ENCODE measurements around the gene EMD.

Gene EMD

DNA sequence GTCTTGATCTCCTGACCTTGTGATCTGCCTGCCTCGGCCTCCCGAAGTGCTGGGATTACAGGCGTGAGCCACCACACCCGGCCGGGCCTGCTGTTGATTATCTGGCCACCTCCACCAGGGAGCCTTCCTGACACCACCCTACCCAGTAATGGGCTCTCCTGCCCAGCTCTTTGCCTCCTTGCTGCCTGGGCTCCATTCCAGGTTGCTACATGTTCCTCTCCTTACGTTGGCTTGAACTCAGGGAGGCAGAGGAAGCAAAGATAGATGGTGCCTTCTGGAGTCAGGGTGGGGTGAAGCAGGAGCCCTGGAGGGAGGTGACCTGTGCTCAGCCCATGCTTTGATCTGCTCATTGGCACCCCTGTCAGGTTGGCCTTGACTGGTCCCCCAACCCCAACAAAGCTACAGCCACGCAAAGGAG lies 31.0 kb upstream of the EMD start:
- H3K36me3 ChIP-seq (ENCODE audit: control insufficient read depth, insufficient read depth, low read length) = peaks cover 11% of the 10 kb centered on the region
- no peak overlapping the region for H3K4me3 ChIP-seq (replicated peaks; ENCODE audit: low read depth, low read length)
- no peaks in the 10 kb centered on the region for H3K27me3 ChIP-seq (replicated peaks; ENCODE audit: control insufficient read depth, insufficient read depth, low read length)
- TF ChIP-seq CTCF (IDR thresholded peaks at IDR 0.05; ENCODE audit: insufficient read depth, low read length, poor library complexity, severe bottlenecking) = no peak
- peak; percentile 9 for DNase-seq (ENCODE audit: extremely low read depth, insufficient read length)

GRCh38 chrX:154348646-154349358 lies 30.3 kb upstream of the EMD start:
- no peak for TF ChIP-seq CTCF (IDR thresholded peaks at IDR 0.05; ENCODE audit: insufficient read depth, low read length, poor library complexity, severe bottlenecking)
- H3K36me3 ChIP-seq (ENCODE audit: control insufficient read depth, insufficient read depth, low read length) = peaks cover 15% of the 10 kb centered on the region
- H3K4me3 ChIP-seq (replicated peaks; ENCODE audit: low read depth, low read length) = no peak overlapping the region
- H3K27me3 ChIP-seq (replicated peaks; ENCODE audit: control insufficient read depth, insufficient read depth, low read length) = no peaks in the 10 kb centered on the region
- peak; percentile 12 for DNase-seq (ENCODE audit: extremely low read depth, insufficient read length)

DNA sequence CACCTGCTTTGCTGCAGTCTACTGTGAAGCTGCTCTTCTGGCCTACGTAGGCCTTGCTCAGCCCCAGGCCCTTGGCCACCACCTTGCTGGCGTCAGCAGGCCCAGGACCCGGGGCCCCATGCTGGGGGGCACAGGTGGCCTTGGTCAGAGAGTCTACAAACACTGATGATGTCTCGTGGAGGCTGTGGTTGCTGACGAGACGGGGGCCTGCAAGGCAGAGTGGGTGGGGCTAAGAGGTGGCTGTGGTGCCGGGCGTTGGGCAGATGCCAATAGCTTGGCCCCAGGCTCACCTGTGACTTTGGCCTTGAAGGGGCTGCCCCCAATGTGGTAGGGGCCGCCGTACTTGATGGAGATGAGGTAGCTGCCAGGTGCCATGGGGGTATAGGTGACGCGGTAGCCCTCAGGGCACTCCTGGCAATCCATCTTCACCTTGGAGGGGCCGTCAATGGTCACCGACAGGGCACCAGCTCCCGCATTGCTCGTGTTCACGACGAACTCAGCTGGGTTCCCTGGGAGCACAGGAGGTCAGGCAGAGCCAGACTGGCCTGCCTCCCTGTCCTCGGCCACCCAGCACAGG lies 29.6 kb upstream of the EMD start:
- Histone ChIP-seq H3K27me3 (replicated peaks; ENCODE audit: control insufficient read depth, insufficient read depth, low read length) (no peaks in the 10 kb centered on the region), H3K36me3 (ENCODE audit: control insufficient read depth, insufficient read depth, low read length) (peaks cover 16% of the 10 kb centered on the region), H3K4me3 (replicated peaks; ENCODE audit: low read depth, low read length) (no peak overlapping the region)
- DNase-seq (ENCODE audit: extremely low read depth, insufficient read length) = peak; percentile 14
- TF ChIP-seq CTCF (IDR thresholded peaks at IDR 0.05; ENCODE audit: insufficient read depth, low read length, poor library complexity, severe bottlenecking) = no peak

GRCh38 chrX:154349979-154350378 lies 29.1 kb upstream of the EMD start:
- no peak overlapping the region for H3K4me3 ChIP-seq (replicated peaks; ENCODE audit: low read depth, low read length)
- H3K36me3 ChIP-seq (ENCODE audit: control insufficient read depth, insufficient read depth, low read length) = peaks cover 18% of the 10 kb centered on the region
- no peak for TF ChIP-seq CTCF (IDR thresholded peaks at IDR 0.05; ENCODE audit: insufficient read depth, low read length, poor library complexity, severe bottlenecking)

DNA sequence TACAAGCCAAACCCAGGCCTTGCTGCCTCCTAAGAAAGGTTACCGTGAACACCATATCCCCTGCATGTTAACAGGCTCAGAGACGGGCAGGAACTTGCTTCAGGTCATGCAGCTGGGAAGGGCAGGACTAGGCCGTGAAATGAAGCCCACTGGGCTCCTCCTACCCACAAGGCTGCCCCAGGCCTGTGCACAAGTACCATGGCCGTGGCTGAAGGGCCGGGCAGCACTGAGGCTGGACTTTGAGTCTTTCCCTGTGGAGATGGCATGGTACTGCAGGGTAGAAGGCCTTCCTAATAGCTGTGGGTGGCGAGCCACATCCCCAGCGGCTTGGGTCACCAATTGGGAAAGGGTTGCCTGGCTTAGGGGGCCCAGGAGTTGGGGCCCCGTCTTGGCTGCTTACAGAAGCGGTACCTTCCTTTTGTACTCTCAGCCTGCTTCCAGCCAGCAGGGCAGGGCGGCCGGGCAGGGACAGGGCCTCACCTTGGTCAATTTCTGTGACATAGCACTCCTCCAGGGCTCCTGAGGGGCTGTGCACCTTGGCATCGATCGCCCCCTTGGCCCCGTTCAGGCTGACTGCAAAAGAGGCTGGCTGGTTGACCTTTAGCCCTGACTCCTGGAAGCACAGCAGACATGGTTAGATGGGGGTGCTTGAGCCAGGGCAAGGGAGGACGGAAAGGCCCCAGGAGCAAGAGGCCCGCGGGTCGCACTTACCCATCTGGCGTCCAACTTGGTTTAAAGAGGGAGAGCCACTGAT lies 28.5 kb upstream of the EMD start:
- no peak overlapping the region for H3K4me3 ChIP-seq (replicated peaks; ENCODE audit: low read depth, low read length)
- H3K36me3 ChIP-seq (ENCODE audit: control insufficient read depth, insufficient read depth, low read length) = peaks cover 19% of the 10 kb centered on the region
- DNase-seq (ENCODE audit: extremely low read depth, insufficient read length) = no peak
- TF ChIP-seq CTCF (IDR thresholded peaks at IDR 0.05; ENCODE audit: insufficient read depth, low read length, poor library complexity, severe bottlenecking) = no peak
- no peaks in the 10 kb centered on the region for H3K27me3 ChIP-seq (replicated peaks; ENCODE audit: control insufficient read depth, insufficient read depth, low read length)

More at GRCh38 chrX:154349979-154350378, 29.1 kb upstream of the EMD start:
- DNase-seq (ENCODE audit: extremely low read depth, insufficient read length) = no peak
- no peaks in the 10 kb centered on the region for H3K27me3 ChIP-seq (replicated peaks; ENCODE audit: control insufficient read depth, insufficient read depth, low read length)

Measured in GM06990 (cell line).